HG03060 (cell line): ENCODE measurements around the gene TRAK2.
A peak's percentile ranks its signal among the peaks of the same experiment; 100 is the strongest.
"Not testable (repeated sequence)": the region's sequence is repeated elsewhere in the genome, so short reads cannot be mapped to it uniquely, and the experiment has no call there.

Source experiments
- ATAC-seq: cut with Tn5 transposase; IDR thresholded peaks from one replicate; pipeline ENCODE4 v1.9.1; 2021; ENCODE audit warnings: low read depth, moderate number of reproducible peaks; ENCODE audit not compliant: unreplicated experiment

Gene TRAK2

GRCh38 chr2:201451292-201452057 is at the start of gene TRAK2, which contains the start of gene STRADB:
TRAK2 (minus strand) TSS chr2:201451458; CDS start chr2:201420507, 30,951 bp downstream.
STRADB (plus strand) TSS chr2:201451740; CDS start chr2:201454841, 3,101 bp downstream.
- peak; percentile 88 for ATAC-seq

- no peak for ATAC-seq
Measured at GRCh38 chr2:201500534-201500933, 49.3 kb upstream of the TRAK2 start.

GRCh38 chr2:201496785-201497184 is 45.5 kb upstream of the TRAK2 start:
- ATAC-seq: no peak

GRCh38 chr2:201490291-201490690 is 39.0 kb upstream of the TRAK2 start:
- no peak for ATAC-seq

GRCh38 chr2:201484805-201485204 is 33.5 kb upstream of the TRAK2 start:
- no peak for ATAC-seq

GRCh38 chr2:201483758-201484157 is 32.5 kb upstream of the TRAK2 start:
- ATAC-seq: not testable (repeated sequence)

- ATAC-seq: no peak
Measured at GRCh38 chr2:201483342-201483741, 32.1 kb upstream of the TRAK2 start.

GRCh38 chr2:201482543-201482942 is 31.3 kb upstream of the TRAK2 start:
- ATAC-seq: no peak

- ATAC-seq: no peak
Measured at GRCh38 chr2:201472411-201472810, 21.2 kb upstream of the TRAK2 start.

GRCh38 chr2:201471732-201472393 is 20.6 kb upstream of the TRAK2 start:
- no peak for ATAC-seq

GRCh38 chr2:201470821-201471731 is 19.8 kb upstream of the TRAK2 start:
- ATAC-seq: no peak

- no peak for ATAC-seq
Measured at GRCh38 chr2:201467666-201468065, 16.4 kb upstream of the TRAK2 start.

- no peak for ATAC-seq
Measured at GRCh38 chr2:201466050-201466675, 14.9 kb upstream of the TRAK2 start.

- no peak for ATAC-seq
Measured at GRCh38 chr2:201465524-201465971, 14.3 kb upstream of the TRAK2 start.

- ATAC-seq: no peak
Measured at GRCh38 chr2:201464547-201464946, 13.3 kb upstream of the TRAK2 start.

GRCh38 chr2:201460532-201460931 is 9.3 kb upstream of the TRAK2 start:
- no peak for ATAC-seq

- ATAC-seq: no peak
Measured at GRCh38 chr2:201458381-201458780, 7.1 kb upstream of the TRAK2 start.

GRCh38 chr2:201452922-201453643 is 1.8 kb upstream of the TRAK2 start:
- no peak for ATAC-seq

- ATAC-seq: no peak
Measured at GRCh38 chr2:201452058-201452921, 1.0 kb upstream of the TRAK2 start.
